ENCODE measurements around the gene PCDHGA7.

- TF ChIP-seq TAF1 (IDR thresholded peaks at IDR 0.05; ENCODE audit: low read depth) (no peak), YY1 (IDR thresholded peaks at IDR 0.05; ENCODE audit: low read depth) (no peak), NFIC (IDR thresholded peaks at IDR 0.05) (no peak), FOXM1 (IDR thresholded peaks at IDR 0.05; ENCODE audit: borderline replicate concordance, low read depth) (no peak), ZBTB7A (IDR thresholded peaks at IDR 0.05; ENCODE audit: low read depth) (no peak), CEBPB (IDR thresholded peaks at IDR 0.05) (no peak), USF1 (IDR thresholded peaks at IDR 0.05) (no peak), EP300 (IDR thresholded peaks at IDR 0.05; ENCODE audit: borderline replicate concordance) (no peak), RAD21 (IDR thresholded peaks at IDR 0.05; ENCODE audit: low read depth) (no peak), REST (IDR thresholded peaks at IDR 0.05; ENCODE audit: low read depth) (no peak), TCF12 (IDR thresholded peaks at IDR 0.05; ENCODE audit: low read depth) (no peak), MAX (IDR thresholded peaks at IDR 0.05) (no peak)
Measured at GRCh38 chr5:141360685-141361084, 21.9 kb upstream of the PCDHGA7 start.
